Nephron (organoid): ENCODE measurements around the gene DDO.

ENCODE experiments used
- H3K27ac Mint-ChIP-seq, 3 experiments: 2 replicates each; pipeline ENCODE4 v1.8.0; 2020; ENCODE audit warnings: mixed read lengths in 3 of 3, mild to moderate bottlenecking in 2 of 3, moderate library complexity in 1 of 3
- H3K27me3 Mint-ChIP-seq: 2 replicates; pipeline ENCODE4 v1.8.0; 2021; ENCODE audit warnings: low read depth, mild to moderate bottlenecking, moderate library complexity, mixed read lengths
- H3K36me3 Mint-ChIP-seq: 2 replicates; pipeline ENCODE4 v1.8.0; 2020; ENCODE audit warnings: low read depth, mixed read lengths
- H3K4me1 Mint-ChIP-seq: 2 replicates; pipeline ENCODE4 v1.8.0; 2020; ENCODE audit warnings: mixed read lengths
- H3K4me3 Mint-ChIP-seq, 3 experiments: 2 replicates each; pipeline ENCODE4 v1.8.0; 2020; ENCODE audit warnings: mild to moderate bottlenecking in 3 of 3, mixed read lengths in 3 of 3, moderate library complexity in 2 of 3
- H3K9me3 Mint-ChIP-seq: 2 replicates; pipeline ENCODE4 v1.8.0; 2020; ENCODE audit warnings: mixed read lengths
- CTCF ChIP-seq, 3 experiments: fragments of 200-600 bp; sonication (generic); IDR thresholded peaks; one replicate each; pipeline ENCODE4 v1.5.0; 2021; ENCODE audit warnings: antibody characterized with exemption in 3 of 3; ENCODE audit not compliant: unreplicated experiment in 3 of 3

Gene DDO

GRCh38 chr6:110401585-110402176, 13.7 kb downstream of the DDO start:
- H3K27me3 Mint-ChIP-seq: no peaks in the 10 kb centered on the region
- peaks cover 11% of the 10 kb centered on the region for H3K4me1 Mint-ChIP-seq
- no peaks in the 10 kb centered on the region for H3K36me3 Mint-ChIP-seq
- no peak overlapping the region for H3K4me3 Mint-ChIP-seq
- no peak overlapping the region for H3K27ac Mint-ChIP-seq
- H3K9me3 Mint-ChIP-seq: no peaks in the 10 kb centered on the region
- no peak for TF ChIP-seq CTCF (IDR thresholded peaks at IDR 0.05; ENCODE audit: unreplicated experiment in 3 of 3)

GRCh38 chr6:110400208-110400607, 15.2 kb downstream of the DDO start:
- Mint-ChIP-seq H3K27ac (no peak overlapping the region), H3K27me3 (no peaks in the 10 kb centered on the region), H3K4me1 (peaks cover 18% of the 10 kb centered on the region), H3K4me3 (no peak overlapping the region), H3K36me3 (no peaks in the 10 kb centered on the region), H3K9me3 (no peaks in the 10 kb centered on the region)
- TF ChIP-seq CTCF (IDR thresholded peaks at IDR 0.05; ENCODE audit: unreplicated experiment in 3 of 3): no peak

GRCh38 chr6:110399219-110400071, 15.9 kb downstream of the DDO start:
- TF ChIP-seq CTCF (IDR thresholded peaks at IDR 0.05; ENCODE audit: unreplicated experiment in 3 of 3): no peak
- H3K36me3 Mint-ChIP-seq: no peaks in the 10 kb centered on the region
- peaks cover 20% of the 10 kb centered on the region for H3K4me1 Mint-ChIP-seq
- H3K4me3 Mint-ChIP-seq: no peak overlapping the region
- H3K27ac Mint-ChIP-seq: peak overlapping the region; percentile 6 to 65 (median 43)
- H3K9me3 Mint-ChIP-seq: no peaks in the 10 kb centered on the region
- no peaks in the 10 kb centered on the region for H3K27me3 Mint-ChIP-seq

DNA sequence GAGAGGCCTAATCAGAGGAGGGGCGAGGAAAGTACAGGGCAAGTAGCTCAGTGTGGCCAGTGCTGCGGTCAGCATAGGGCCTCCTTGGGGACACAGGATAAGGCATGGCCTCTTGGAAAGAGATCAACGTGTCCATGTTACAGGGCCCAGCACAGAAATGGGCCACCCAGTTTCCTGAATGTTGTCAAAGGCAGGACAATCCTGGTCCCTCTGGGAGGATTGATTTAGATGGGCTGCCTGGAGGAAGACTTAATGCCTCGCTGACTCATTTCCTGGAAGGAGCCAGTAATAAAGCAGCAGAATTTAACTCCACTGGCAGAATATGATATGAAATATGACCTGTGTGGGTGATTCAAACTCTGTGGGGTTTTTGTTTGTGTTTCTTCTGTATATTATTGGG, 16.6 kb downstream of the DDO start:
- no peaks in the 10 kb centered on the region for H3K9me3 Mint-ChIP-seq
- no peak for TF ChIP-seq CTCF (IDR thresholded peaks at IDR 0.05; ENCODE audit: unreplicated experiment in 3 of 3)
- no peaks in the 10 kb centered on the region for H3K36me3 Mint-ChIP-seq
- H3K27ac Mint-ChIP-seq: peak overlapping the region; percentile 6 to 65 (median 43)
- peaks cover 20% of the 10 kb centered on the region for H3K4me1 Mint-ChIP-seq
- H3K27me3 Mint-ChIP-seq: no peaks in the 10 kb centered on the region
- no peak overlapping the region for H3K4me3 Mint-ChIP-seq

DNA sequence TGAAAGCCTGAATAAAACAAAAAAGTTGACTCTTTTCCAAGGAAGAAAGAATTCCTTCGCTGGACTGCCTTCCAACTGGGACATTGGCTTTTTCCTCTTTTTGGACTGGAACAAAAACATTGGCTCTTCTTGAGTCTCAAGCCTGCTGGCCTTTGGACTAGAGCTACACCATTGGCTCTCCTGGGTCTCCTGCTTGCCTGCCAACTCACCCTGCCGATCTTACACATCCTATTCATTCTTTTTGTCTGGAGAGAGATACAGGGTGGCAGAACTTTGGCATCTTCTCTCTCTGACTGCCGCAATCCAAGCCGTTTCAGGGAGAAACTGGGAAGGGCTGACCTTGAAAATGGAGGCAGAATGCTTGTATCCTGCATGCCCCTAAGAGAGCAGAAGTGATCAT, 20.2 kb downstream of the DDO start:
- peak overlapping the region in 1 of 3 experiments; percentile 17 for H3K27ac Mint-ChIP-seq
- no peaks in the 10 kb centered on the region for H3K36me3 Mint-ChIP-seq
- no peaks in the 10 kb centered on the region for H3K27me3 Mint-ChIP-seq
- H3K4me3 Mint-ChIP-seq: no peak overlapping the region
- peaks cover 31% of the 10 kb centered on the region for H3K4me1 Mint-ChIP-seq
- TF ChIP-seq CTCF (IDR thresholded peaks at IDR 0.05; ENCODE audit: unreplicated experiment in 3 of 3): no peak
- H3K9me3 Mint-ChIP-seq: no peaks in the 10 kb centered on the region
